ENCODE data around the gene C13orf42.

- TF ChIP-seq CTCF (IDR thresholded peaks at IDR 0.05) (peak; percentile 19 to 83 (median 71)), POLR2A (IDR thresholded peaks at IDR 0.05) (no peak)
Measured at GRCh38 chr13:51148952-51149573, 38.0 kb upstream of the C13orf42 start.
